ENCODE results near the gene IL24.

- no peak for TF ChIP-seq RAD21 (IDR thresholded peaks at IDR 0.05; ENCODE audit: low read depth)
- TF ChIP-seq CREB1 (IDR thresholded peaks at IDR 0.05; ENCODE audit: low read depth) = no peak
- TF ChIP-seq YY1 (IDR thresholded peaks at IDR 0.05; ENCODE audit: low read depth) = no peak
Measured at GRCh38 chr1:206895837-206896242, 1.4 kb upstream of the IL24 start.

All from Ishikawa (cell line).